NCI-H2081 treated with DMSO at 0.1 percent for 48 hours (cell line): ENCODE measurements around the gene PRSS56.

Experiments
- DNase-seq: peaks from one replicate; lab custom pipeline; 2025; lab: John Stamatoyannopoulos, UW

The PRSS56 gene

DNA sequence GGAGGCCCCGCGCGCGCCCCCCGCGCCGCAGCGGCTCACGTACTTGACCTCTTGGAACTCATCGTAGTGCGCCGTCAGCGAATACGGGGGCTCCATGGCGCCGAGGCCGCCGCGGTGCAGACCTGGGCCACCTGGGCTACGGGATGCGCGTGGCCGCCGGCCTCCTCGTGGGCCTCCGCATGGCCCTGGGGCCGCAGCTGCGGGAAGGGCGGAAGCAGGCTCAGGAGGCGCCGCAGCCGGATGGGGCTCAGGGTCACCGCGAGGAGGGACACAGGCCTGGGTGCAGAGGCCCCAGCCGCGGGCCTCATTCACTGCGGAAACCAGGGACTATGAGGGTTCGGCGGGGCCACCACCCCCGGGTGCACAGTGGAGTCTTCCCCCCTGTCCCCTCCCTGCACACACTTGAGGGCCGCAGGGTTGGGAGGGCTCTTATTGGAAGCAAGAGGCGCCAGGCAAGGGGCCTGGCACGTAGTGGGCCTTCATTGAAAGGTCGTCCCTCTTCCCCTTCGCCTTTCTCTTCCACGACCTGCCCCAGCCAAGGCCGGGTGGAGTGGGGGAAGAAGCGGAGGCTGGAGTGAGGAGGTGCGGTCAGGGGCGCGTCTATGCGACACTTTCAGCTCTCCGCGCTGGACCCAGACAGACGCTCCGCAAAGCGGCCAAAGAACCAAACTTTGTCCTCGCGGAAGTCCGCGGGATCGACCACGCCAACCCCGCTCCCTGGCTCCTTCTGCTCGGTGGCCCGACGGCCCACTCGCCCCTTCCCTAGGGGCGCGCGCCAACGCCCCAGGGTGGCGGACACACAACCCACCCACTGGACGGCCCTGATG, 33.4 kb upstream of the PRSS56 start:
- no peak for DNase-seq

DNA sequence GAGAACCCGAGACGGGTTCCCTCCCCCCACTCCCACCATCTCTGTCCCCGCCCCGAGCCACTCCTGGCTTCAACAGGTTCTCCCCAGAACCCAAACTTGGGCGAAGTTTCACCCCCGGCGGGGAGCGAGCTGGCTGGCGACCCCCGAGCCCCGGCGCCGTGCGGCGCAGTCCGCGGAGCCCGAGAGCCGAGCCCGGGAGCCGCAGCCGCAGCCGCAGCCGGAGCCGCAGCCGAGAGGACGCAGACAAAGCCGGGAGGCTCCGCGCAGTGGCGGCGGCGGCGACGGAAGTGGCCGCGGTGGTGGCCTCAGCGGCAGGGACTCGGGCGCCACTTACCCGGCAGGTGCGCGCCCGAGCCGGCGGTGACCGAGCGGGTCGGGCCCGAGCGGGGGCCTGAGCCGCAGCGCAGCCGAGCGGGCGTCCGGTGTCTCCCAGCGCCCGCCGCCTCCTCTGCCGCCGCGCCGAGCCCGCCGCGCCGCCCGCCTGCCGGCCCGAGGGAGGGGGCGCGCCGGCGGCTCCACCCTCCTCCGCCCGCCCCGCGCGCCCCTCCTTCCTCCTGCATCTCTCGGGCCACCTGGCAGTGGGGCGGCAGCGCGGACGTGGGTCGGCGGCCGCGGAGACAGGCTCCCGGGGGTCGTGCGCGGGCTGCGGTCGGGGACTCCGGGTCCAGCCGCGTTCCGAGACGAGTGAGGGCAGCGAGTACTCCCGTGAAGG, 32.6 kb upstream of the PRSS56 start, which contains the start of gene ECEL1:
Gene ECEL1 (minus strand): TSS at position 450 of the 712 bp plus-strand sequence. CDS start 1,181 bp downstream, outside the sequence.
- DNase-seq = no peak

DNA sequence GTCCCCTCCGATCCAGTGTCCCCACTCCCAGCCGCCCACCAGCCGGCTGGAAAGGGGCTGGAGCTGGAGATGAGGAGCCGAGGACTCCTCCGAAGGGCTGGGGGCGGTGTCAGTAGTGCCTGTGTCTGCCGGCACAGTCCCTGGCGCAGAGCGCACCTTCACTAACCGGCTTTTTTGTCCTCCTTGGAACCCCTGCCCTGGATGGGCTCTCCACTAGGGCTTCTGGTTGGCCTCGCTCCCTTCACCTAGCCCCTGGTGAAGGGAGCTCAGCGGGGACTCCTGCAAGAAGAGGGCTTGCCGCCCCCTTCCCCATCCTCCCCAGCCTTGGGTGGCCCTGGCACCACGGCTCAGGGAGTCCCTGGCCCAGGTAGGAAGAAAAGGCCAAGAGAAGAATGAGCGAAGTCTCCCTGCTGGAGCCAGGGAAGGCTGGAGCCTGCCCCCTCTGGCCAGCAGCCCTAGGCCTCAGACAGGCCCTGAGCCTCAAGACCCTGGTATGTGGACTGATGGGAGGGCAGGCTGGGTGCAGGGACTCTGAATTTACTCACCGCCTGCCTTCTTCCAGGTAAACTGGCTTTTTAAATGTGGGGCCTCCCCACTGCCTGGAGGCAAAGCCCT, 32.0 kb upstream of the PRSS56 start:
- no peak for DNase-seq

DNA sequence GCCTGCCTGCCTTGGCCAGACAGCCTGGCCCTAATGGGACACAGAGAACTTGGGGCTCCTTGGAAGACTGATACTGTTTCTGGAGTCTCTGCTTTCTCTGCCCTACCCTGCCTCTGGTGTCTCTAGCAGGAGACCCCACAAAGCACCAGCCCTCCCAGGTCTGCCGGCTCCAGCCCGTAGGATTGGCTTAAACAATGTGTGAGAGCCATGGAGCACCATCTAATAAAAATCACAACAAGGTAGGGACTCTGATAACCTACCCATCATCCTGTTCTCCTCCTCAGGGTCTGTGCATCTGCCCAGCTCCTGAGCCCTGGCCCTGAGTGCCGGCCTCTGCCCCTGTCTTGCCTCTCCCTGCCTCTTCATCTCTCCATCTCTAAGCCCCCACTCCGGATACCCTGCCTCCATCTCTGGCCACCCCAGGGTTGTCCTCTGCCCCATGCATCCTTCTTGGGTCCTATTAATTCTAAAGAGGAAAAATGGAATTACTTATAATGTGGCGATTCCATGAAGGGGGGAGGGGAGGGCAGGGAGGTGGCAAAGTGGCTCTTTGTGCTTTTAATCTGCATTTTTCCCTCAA, 31.4 kb upstream of the PRSS56 start:
- DNase-seq = no peak

DNA sequence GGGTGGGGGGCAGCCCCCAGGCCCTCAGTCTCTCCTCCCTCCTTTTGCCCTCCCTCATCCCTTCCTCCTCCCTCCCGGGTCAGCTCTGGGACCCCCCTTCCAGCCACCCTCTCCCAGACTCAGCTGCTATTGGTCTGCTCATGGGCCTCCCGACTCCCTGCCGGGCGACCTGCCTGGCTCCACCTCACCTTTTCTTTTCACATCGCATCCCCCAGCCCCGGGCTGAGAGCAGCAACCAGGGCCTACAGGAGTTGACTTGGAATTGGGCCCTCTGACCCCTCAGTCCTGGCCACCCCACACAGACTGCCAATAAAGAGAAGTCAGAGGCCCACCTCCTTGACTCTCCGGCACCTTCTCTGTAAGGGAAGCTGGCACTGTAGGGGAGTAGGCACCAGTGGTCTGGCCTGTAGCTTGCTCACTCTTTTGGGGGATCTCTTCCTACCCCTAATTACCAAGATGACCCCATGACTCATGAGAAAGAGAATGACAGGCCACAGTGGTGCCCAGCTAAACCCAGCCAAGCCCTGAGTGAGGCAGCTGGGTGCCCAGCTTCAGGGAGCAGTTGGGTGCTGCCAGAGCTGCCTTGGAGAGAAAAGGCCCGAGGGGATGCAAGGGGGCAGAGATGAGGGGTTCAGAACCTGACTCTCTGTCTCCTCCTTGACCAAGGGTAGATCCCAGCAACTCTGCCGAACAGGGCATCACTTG, 30.5 kb upstream of the PRSS56 start:
- no peak for DNase-seq

DNA sequence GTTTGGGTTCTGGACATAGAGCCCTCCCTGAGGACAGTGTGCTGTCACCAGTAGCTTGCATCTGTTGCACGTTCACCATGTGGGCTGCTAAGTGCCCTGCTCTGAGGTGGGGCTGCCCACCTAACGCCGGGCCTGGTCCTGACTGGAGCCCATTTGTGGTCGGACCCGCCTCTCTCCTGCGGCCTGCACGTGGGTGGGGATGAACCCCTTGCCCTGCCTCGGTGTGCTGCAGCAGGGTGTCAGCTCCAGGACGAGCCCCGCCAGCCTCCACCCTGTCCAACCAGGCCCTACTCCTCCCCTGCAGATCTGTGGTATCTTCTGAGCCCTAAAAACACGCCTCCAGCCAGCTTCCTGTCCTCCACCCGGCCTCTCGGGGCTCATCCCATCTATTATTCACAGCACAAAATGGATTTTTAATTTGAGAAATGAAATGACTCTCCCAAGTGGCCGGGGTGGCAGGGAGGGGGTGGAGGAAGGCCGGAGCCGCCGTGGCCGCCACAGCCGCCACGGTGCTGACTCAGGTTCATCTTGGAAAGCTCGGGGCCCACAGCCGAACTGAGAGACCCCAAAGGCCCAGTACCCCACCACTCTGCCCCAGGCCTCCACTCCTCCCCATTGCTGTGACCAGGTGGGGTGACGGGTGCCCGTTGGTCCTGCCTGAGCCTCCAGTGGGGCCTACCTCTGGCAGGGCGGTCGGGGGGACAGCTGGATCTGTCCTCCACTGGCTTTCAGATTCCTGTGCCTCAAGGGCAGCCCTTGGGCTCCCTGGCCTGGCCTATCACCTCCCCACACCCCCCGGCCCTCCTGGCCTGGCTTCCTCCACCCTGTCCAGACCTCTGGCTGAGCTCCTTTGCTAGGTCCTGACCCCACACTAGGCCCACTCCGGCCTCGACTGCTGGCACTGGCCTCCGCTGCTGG, 29.7 kb upstream of the PRSS56 start:
- no peak for DNase-seq

DNA sequence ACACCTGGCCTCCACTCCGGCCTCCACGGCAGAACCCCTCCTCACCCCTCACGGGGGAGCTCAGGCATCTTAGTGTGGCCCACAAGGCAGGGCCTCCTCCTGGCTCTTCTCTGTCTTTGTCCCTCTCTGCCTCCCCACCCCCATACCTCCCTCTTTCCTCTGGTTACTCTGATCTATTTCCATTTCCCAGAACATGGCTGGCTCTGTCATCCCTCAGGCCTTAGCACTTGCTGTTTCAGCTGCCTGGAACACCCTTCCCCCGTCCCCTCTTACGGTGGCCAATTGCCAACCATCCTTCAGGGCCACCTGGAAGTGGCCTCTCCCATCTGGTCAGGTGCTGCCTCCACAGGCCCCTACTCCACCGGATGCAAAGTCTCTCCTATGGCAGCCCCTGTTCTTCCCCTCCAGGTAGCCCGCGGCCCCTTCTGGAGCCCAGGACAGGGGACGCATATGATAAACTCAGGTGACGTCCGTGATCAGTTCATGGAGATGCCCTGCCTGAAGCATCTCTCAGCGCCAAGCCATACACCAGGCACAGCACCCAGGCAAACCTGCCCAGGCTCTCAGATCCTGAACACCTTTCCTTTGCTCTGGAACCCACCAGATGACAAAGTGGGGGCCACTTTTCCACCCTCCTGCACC, 28.9 kb upstream of the PRSS56 start:
- DNase-seq = no peak

DNA sequence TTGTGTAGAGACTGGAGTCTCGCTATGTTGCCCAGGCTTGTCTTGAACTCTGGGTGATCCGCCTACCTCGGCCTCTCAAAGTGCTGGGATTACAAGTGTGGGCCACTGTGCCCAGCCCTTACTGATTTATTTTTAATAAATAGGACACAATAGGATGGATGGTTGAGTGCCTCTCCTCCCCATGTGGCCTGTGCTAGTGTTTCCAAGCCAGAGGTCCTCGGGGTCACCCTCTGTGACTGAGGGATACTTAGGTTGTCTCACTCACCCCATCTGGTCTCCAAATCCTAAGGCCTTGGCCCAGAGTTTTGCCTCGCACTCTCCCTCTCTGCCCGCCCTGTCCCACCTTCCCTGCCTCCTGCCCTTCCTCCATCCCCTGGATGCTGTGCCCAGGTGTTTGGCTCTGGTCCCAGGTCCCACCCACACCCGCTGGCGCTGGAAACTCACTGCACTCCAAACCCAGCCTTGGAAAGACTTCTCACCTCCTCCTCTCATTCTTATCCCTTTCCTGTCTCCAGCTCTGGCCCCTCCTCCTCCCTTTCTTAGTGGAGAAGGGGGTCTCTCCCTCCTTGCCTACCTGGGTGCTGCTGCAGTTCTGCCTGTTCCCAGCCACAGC, 27.8 kb upstream of the PRSS56 start:
- no peak for DNase-seq

DNA sequence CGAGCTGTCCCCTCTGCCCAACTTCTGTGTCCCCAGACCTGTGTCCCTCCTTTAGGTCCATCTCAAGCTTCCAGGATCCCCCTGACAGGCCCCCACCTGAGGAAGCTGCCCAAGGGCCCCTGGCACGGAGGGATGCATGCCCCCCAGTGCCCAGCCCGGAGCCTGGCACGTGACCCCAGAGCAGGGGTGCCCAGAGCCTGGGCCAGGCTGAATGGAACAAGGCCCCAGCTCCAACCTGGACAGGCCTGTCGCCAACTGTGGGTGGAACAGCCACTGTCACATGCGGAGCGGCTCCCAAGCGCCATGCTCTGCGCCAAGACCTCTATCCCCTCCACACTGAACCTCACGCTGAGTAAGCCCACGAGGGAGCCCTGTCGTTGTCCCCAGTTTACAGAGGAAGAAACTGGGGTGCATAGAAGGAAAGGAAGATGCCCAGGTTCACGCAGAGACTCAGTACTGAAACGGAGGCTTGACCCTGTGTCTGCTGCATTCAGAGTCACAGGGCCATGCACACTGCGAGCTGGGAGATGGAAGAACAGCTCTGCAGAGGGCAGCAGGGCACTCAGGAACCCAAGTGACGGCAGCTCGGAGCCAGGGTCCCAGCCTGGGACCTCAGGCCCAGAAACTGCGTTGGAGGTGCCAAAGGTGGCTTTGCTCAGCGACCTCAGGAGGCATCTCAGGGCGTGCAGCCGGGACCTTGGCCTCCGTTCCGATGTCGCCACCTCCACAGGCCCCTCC, 27.1 kb upstream of the PRSS56 start:
- no peak for DNase-seq

DNA sequence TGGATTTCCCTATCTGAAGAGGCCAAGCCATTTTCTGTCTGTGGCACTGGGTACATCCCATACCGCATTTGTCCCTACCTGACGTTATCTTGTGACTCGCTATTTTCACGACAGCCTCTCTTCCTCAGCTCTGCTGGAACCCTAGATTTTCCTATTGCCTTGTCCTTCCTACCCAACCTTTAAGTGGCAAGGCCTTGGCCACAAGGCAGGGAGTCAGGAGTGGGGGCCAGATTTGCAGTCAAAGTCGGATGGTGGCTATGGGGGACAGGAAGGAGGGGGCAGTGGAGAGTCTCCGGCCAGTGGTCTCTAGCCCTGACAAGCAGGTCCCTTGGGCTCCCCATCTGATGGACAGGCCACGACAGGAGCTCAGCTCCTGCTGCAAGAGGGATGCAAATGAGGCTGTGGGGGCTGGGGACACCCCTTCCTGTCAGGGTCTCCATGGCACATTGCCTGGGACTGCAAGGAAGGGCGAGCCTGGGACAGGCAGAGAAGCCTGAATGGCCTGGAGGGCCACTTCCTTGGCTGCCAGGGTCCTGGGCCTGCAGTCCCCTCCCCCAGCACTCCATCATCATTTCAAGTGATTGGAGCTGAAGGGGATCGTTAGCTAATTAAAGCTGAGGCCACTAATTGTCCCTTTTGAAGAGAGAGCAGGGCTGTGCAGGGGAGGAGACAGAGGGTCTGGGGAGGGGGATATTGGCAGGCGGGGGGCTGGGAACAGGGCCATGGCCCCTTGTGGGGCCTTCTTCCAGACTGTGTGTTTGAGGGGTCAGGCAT, 26.3 kb upstream of the PRSS56 start:
- no peak for DNase-seq

DNA sequence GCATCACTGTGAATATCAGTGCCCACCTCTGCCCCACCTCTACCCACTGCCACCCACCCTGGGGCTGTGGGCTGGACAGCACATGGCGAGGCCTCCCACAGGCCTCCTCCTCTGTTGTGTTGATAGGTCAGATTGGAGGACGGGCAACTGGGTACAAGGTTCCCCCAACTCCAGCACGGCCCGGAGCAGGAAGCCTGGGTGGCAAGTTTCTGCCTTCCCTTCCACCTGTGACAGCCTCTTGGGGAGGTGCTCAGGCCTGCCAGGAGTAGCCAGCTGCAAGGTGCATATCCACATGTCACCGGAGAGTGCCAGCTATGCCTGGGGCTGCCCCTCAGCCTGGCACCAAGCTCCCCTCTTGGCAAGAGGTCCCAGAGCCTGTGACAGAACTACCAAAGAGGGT, 25.6 kb upstream of the PRSS56 start:
- DNase-seq = no peak

DNA sequence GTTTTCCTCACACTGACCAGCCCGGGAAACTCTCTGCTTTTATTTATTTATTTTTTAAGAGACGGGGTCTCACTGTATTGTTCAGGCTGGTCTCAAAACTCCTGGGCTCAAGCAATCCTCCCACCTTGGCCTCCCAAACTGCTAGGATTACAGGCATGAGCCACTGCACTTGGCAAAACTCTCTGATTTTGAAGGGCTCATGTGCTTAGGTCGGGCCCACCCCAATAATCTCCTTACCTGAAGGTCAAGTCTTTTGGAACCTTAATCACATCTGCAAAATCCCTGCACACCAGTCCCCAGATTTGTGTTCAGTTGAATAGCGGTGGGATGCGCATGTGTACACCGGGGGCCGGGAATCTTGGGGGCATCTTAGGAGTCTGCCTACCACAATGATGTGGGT, 24.9 kb upstream of the PRSS56 start:
- DNase-seq = no peak

DNA sequence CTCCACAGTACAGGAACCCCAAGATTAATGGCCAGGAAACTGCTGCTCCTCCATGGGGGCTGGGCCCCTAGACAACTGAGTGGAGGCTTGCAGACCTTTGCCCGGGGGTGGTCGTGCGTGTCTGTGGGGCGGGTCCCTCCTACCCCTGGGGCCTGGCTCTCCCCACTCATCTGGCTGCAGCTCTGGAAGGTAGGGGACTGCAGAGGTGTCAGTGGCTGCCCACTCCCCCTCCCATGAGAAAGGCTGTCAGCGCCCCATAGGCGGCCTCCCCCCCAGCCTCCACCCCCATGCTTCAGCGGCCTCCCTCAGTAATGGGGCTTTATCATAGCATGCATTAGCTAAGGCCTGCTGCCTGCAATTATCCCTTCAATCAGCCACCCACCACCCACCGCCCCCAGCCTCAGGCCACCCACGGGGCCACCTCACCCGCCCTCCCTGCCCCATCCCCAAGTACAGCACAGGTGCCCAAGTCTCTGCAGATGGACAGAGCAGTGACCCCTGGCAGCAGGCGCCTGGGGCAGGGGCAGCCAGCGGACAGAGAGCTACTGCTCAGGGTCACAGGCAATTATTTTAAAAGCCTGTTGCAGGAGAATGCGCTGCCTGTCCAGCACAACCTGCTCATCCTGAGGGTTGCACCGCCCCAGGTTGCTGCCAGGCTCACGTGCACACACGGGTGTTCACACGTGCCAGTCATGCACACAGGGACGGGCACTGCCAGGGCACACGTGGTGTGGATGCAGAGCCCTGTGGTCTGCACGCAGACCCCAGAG, 23.5 kb upstream of the PRSS56 start:
- DNase-seq = no peak

DNA sequence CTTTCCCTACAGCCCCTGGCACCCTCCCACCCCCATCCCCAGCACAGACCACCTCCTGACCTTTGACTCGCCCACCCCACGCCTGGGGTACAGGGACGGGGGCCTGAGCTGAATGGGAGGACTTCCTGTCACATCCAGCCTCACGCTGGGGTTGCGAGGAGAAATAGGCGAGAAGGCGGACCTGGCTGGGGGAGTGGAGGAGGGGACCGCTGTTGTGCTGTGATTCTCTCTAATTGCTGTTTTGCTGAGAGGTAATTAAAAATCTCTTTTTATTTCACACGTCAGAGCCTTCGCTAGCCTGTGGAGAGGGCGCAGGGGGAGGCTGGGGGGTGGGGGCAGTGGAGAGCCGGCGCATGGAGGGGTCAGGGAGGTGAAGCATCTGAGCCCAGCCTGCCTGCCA, 22.8 kb upstream of the PRSS56 start:
- no peak for DNase-seq

DNA sequence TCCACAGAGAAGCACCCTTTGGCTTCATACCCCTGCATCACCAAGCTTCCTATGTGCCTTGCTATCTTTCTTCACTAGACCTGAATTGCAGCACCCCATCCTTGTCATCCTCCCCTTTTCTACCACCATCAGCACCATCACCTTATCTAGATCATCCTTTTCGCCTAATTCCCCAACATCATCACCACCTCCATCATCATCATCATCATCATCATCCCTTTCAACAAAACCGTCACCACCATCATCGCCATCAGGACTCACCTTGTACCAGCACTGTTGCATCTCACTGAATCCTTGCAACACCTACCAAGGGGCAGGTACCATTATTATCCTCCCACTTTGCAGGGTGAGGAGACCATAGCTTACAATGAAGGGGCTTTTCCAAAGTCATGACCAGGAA, 21.7 kb upstream of the PRSS56 start:
- no peak for DNase-seq

DNA sequence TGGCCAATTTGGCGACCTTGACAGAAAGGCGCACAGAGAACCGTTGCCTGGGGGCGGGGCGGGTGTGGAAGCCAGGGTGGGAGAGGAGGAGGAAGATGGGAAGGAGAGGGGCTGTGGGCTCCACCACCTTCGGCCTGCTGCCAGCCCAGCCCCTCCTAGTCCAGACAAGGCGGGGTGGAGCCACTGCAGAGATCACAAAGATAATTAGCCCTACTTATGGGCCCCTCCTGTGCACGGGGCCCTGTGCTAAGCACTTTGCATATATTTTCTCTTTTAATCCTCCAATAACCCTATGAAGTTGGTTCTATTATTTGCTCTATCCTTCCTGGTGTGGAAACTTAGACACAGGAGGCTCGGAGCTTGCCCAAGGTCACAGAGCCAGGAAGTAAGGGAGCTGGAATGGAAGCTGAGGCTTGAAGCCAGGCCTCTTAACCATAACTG, 18.8 kb upstream of the PRSS56 start:
- DNase-seq = no peak

DNA sequence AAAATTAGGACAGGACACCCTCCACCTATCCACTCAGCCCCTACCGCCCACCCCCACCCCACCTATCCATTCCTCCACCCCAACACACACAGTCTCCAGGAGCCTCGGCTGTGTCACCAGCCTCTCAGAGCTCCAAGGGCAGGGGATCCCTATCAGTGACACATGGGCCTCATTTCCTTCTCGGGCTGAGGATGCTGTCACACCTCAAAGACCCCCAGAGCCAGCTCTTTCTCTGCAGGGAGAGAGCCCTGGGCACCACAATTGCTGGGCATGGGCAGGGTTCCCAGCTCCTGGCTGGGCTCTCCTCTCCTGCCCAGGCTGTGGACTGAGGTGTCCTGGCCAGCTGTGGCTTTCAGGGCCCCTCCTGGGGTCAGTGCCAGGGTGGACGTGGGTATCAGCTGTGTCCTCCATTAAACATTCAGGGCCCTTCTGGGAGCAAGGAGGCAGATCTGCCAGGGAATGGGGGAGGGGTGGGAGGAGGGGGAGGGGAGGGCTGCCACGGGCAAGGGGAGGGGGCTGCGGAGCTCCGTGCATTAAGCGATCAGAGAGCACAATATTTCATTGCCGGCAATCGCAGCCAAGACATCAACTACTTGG, 18.3 kb upstream of the PRSS56 start:
- DNase-seq = no peak
